Activated CD4-positive, alpha-beta T cell treated with anti-CD3 and anti-CD28 coated beads, Interleukin-2, amount 10 ng/mL, durations not matched to agents 7 days and 5 days (primary cell): ENCODE measurements around the gene KRTAP12-2. TPM values are rescaled to one million over a fixed set of nuclear protein-coding genes. Genes with fewer than 3 reads are reported as not detected.
"Not testable (repeated sequence)": the region's sequence is repeated elsewhere in the genome, so short reads cannot be mapped to it uniquely, and the experiment has no call there.

ENCODE experiments used
- CTCF ChIA-PET: fragments of 350-600 bp; sonication (Branson Sonifier 250); formaldehyde crosslinking; loops from one replicate; lab custom pipeline; 2021; ENCODE audit warnings: antibody characterized with exemption; lab: Charles Lee
- POLR2A ChIA-PET: fragments of 350-600 bp; sonication (Branson Sonifier 250); formaldehyde crosslinking; loops from one replicate; lab custom pipeline; 2021; ENCODE audit warnings: antibody characterized with exemption; lab: Charles Lee
- DNase-seq: peaks from one replicate; pipeline ENCODE4 v3.0.0-alpha.2; 2020
- H3K27ac Mint-ChIP-seq: one replicate; pipeline ENCODE4 v1.8.0; 2021; ENCODE audit warnings: mild to moderate bottlenecking, moderate library complexity, mixed read lengths
- H3K27me3 Mint-ChIP-seq: one replicate; pipeline ENCODE4 v1.8.0; 2021; ENCODE audit warnings: mixed read lengths
- H3K36me3 Mint-ChIP-seq: one replicate; pipeline ENCODE4 v1.8.0; 2021; ENCODE audit warnings: low read depth, mixed read lengths
- H3K4me1 Mint-ChIP-seq: one replicate; pipeline ENCODE4 v1.8.0; 2021; ENCODE audit warnings: mixed read lengths
- H3K4me3 Mint-ChIP-seq: one replicate; pipeline ENCODE4 v1.8.0; 2021; ENCODE audit warnings: mild to moderate bottlenecking, moderate library complexity, mixed read lengths
- H3K9me3 Mint-ChIP-seq: one replicate; pipeline ENCODE4 v1.8.0; 2021; ENCODE audit warnings: mixed read lengths
- total RNA-seq, 2 experiments: library from RNA; stranded (reverse); gene quantifications; one replicate each; pipeline ENCODE4 v1.2.3, GENCODE V29; 2021

KRTAP12-2 gene
- total RNA-seq, 2 experiments from 2014 or later, result not detected

GRCh38 chr21:44686000-44686781, 19.5 kb upstream of the KRTAP12-2 start:
- Mint-ChIP-seq H3K27ac (peak overlapping the region; percentile 16), H3K27me3 (peaks cover 13% of the 10 kb centered on the region), H3K9me3 (no peaks in the 10 kb centered on the region), H3K36me3 (no peaks in the 10 kb centered on the region), H3K4me1 (peaks cover 5% of the 10 kb centered on the region), H3K4me3 (no peak overlapping the region)
- ChIA-PET CTCF (interaction anchor here (0.8 kb wide), 1 partner anchor 8 kb away, joined by 4 read pairs; no protein-coding TSS in a partner anchor), POLR2A (interaction anchor here (0.6 kb wide), 1 partner anchor 268 kb away, joined by 3 read pairs; no protein-coding TSS in a partner anchor)
- DNase-seq, result no peak

- not testable (repeated sequence) for H3K4me1 Mint-ChIP-seq
These were observed 18.3 kb upstream of the KRTAP12-2 start for GRCh38 chr21:44685050-44685449.

GRCh38 chr21:44684483-44684882, 17.8 kb upstream of the KRTAP12-2 start:
- DNase-seq, result no peak
- Mint-ChIP-seq H3K27me3 (peaks cover 10% of the 10 kb centered on the region), H3K27ac (no peak overlapping the region), H3K4me1 (peaks cover 5% of the 10 kb centered on the region), H3K4me3 (no peak overlapping the region), H3K9me3 (no peaks in the 10 kb centered on the region), H3K36me3 (no peaks in the 10 kb centered on the region)
- CTCF ChIA-PET, result interaction anchor here (1.0 kb wide), 1 partner anchor 39 kb away, joined by 3 read pairs; no protein-coding TSS in a partner anchor
- POLR2A ChIA-PET, result no interaction called here

More at GRCh38 chr21:44685050-44685449, 18.3 kb upstream of the KRTAP12-2 start:
- DNase-seq, H3K27ac Mint-ChIP-seq, POLR2A ChIA-PET, H3K36me3 Mint-ChIP-seq, H3K4me3 Mint-ChIP-seq, H3K9me3 Mint-ChIP-seq: not testable (repeated sequence)
- H3K27me3 Mint-ChIP-seq, result peaks cover 10% of the 10 kb centered on the region
- CTCF ChIA-PET, result interaction anchor here (1.0 kb wide), 1 partner anchor 40 kb away, joined by 3 read pairs; no protein-coding TSS in a partner anchor

GRCh38 chr21:44684077-44684476, 17.4 kb upstream of the KRTAP12-2 start:
- ChIA-PET CTCF (interaction anchor here (1.0 kb wide), 1 partner anchor 39 kb away, joined by 3 read pairs; no protein-coding TSS in a partner anchor), POLR2A (no interaction called here)
- H3K36me3 Mint-ChIP-seq, result no peaks in the 10 kb centered on the region
- H3K4me3 Mint-ChIP-seq, result no peak overlapping the region
- H3K27me3 Mint-ChIP-seq, result peaks cover 10% of the 10 kb centered on the region
- H3K9me3 Mint-ChIP-seq, result no peaks in the 10 kb centered on the region
- no peak overlapping the region for H3K27ac Mint-ChIP-seq
- DNase-seq, result no peak
- peaks cover 5% of the 10 kb centered on the region for H3K4me1 Mint-ChIP-seq

- no peaks in the 10 kb centered on the region for H3K36me3 Mint-ChIP-seq
- H3K4me3 Mint-ChIP-seq, result no peak overlapping the region
- ChIA-PET CTCF (interaction anchor here (1.1 kb wide), 1 partner anchor 14 kb away, joined by 3 read pairs; no protein-coding TSS in a partner anchor), POLR2A (no interaction called here)
- no peaks in the 10 kb centered on the region for H3K9me3 Mint-ChIP-seq
- H3K27ac Mint-ChIP-seq, result no peak overlapping the region
- no peak for DNase-seq
- peaks cover 10% of the 10 kb centered on the region for H3K27me3 Mint-ChIP-seq
- peaks cover 5% of the 10 kb centered on the region for H3K4me1 Mint-ChIP-seq
These were observed 15.9 kb upstream of the KRTAP12-2 start for GRCh38 chr21:44682580-44683151.

GRCh38 chr21:44681861-44682579, 15.3 kb upstream of the KRTAP12-2 start, which contains the start of gene KRTAP12-1:
Gene KRTAP12-1 (minus strand): TSS chr21:44682163. CDS start chr21:44682123, 40 bp downstream.
- Mint-ChIP-seq H3K4me1 (peaks cover 5% of the 10 kb centered on the region), H3K27me3 (peaks cover 10% of the 10 kb centered on the region), H3K9me3 (no peaks in the 10 kb centered on the region), H3K4me3 (no peak within 1 kb of the TSS), H3K36me3 (no peaks in the 10 kb centered on the region), H3K27ac (no peak within 1 kb of the TSS)
- CTCF ChIA-PET, result interaction anchor here (1.1 kb wide), 1 partner anchor 13 kb away, joined by 3 read pairs; no protein-coding TSS in a partner anchor
- POLR2A ChIA-PET, result no interaction called here
- no peak for DNase-seq

GRCh38 chr21:44681152-44681551, 14.4 kb upstream of the KRTAP12-2 start:
- Mint-ChIP-seq H3K9me3 (no peaks in the 10 kb centered on the region), H3K4me1 (peaks cover 3% of the 10 kb centered on the region), H3K36me3 (no peaks in the 10 kb centered on the region), H3K27me3 (peaks cover 10% of the 10 kb centered on the region), H3K4me3 (no peak overlapping the region), H3K27ac (no peak overlapping the region)
- no peak for DNase-seq
- ChIA-PET CTCF (no interaction called here), POLR2A (no interaction called here)

- peaks cover 8% of the 10 kb centered on the region for H3K9me3 Mint-ChIP-seq
- ChIA-PET POLR2A (no interaction called here), CTCF (interaction anchor here (0.5 kb wide), 1 partner anchor 72 kb away, joined by 3 read pairs; no protein-coding TSS in a partner anchor)
- DNase-seq, result no peak
- no peak overlapping the region for H3K4me3 Mint-ChIP-seq
- H3K27me3 Mint-ChIP-seq, result peaks cover 10% of the 10 kb centered on the region
- H3K4me1 Mint-ChIP-seq, result no peaks in the 10 kb centered on the region
- no peak overlapping the region for H3K27ac Mint-ChIP-seq
- peaks cover 6% of the 10 kb centered on the region for H3K36me3 Mint-ChIP-seq
These were observed 11.2 kb upstream of the KRTAP12-2 start for GRCh38 chr21:44677881-44678280.

GRCh38 chr21:44671911-44672310, 5.2 kb upstream of the KRTAP12-2 start:
- CTCF ChIA-PET, result no interaction called here
- Mint-ChIP-seq H3K27ac (no peak overlapping the region), H3K36me3 (peaks cover 12% of the 10 kb centered on the region), H3K4me3 (no peak overlapping the region), H3K27me3 (peaks cover 12% of the 10 kb centered on the region), H3K4me1 (no peaks in the 10 kb centered on the region), H3K9me3 (peaks cover 34% of the 10 kb centered on the region)
- no peak for DNase-seq
- POLR2A ChIA-PET, result no interaction called here

GRCh38 chr21:44670642-44671432, 4.1 kb upstream of the KRTAP12-2 start:
- CTCF ChIA-PET, result no interaction called here
- POLR2A ChIA-PET, result no interaction called here
- Mint-ChIP-seq H3K36me3 (peaks cover 12% of the 10 kb centered on the region), H3K27me3 (peaks cover 12% of the 10 kb centered on the region), H3K4me3 (no peak overlapping the region), H3K9me3 (peaks cover 34% of the 10 kb centered on the region), H3K27ac (no peak overlapping the region), H3K4me1 (no peaks in the 10 kb centered on the region)
- no peak for DNase-seq

- Mint-ChIP-seq H3K36me3 (peaks cover 4% of the 10 kb centered on the region), H3K4me1 (no peaks in the 10 kb centered on the region), H3K27me3 (peaks cover 11% of the 10 kb centered on the region), H3K9me3 (peaks cover 27% of the 10 kb centered on the region), H3K27ac (no peak overlapping the region), H3K4me3 (no peak overlapping the region)
- ChIA-PET POLR2A (no interaction called here), CTCF (interaction anchor here (0.9 kb wide), 1 partner anchor 13 kb away, joined by 3 read pairs; the partner anchor contains the start of gene KRTAP12-4)
- DNase-seq, result no peak
These were observed 885 bp upstream of the KRTAP12-2 start for GRCh38 chr21:44667612-44668011.

- DNase-seq, result no peak
- no peak overlapping the region for H3K4me3 Mint-ChIP-seq
- peaks cover 25% of the 10 kb centered on the region for H3K9me3 Mint-ChIP-seq
- ChIA-PET CTCF (no interaction called here), POLR2A (no interaction called here)
- H3K4me1 Mint-ChIP-seq, result peaks cover 4% of the 10 kb centered on the region
- H3K27ac Mint-ChIP-seq, result no peak overlapping the region
- peaks cover 19% of the 10 kb centered on the region for H3K27me3 Mint-ChIP-seq
- H3K36me3 Mint-ChIP-seq, result peaks cover 12% of the 10 kb centered on the region
These were observed 2.0 kb downstream of the KRTAP12-2 start for GRCh38 chr21:44664691-44665090.
